ENCODE data around the gene EHBP1.

The EHBP1 gene

GRCh38 chr2:62705007-62705829, at the start of gene EHBP1 (continued):
- no peak for TF ChIP-seq ZNF449 (tag by site-specific recombination; IDR thresholded peaks at IDR 0.05)
- TF ChIP-seq PRDM1 (tag by site-specific recombination; IDR thresholded peaks at IDR 0.05) = no peak
- no peak for TF ChIP-seq ZNF280D (tag by site-specific recombination; IDR thresholded peaks at IDR 0.05)
- no peak for TF ChIP-seq TSHZ1 (tag by site-specific recombination; IDR thresholded peaks at IDR 0.05; ENCODE audit: borderline replicate concordance)
- TF ChIP-seq ZNF629 (tag by site-specific recombination; IDR thresholded peaks at IDR 0.05) = no peak
- TF ChIP-seq ZNF211 (tag by site-specific recombination; IDR thresholded peaks at IDR 0.05; ENCODE audit: low read depth) = no peak
- TF ChIP-seq GFI1B (tag by site-specific recombination; IDR thresholded peaks at IDR 0.05) = no peak
- TF ChIP-seq PBX3 (CRISPR knock-in tag; IDR thresholded peaks at IDR 0.05) = peak; percentile 96
- TF ChIP-seq ZNF292 (tag by site-specific recombination; IDR thresholded peaks at IDR 0.05; ENCODE audit: borderline replicate concordance, low read depth) = no peak
- TF ChIP-seq ZSCAN5A (tag by site-specific recombination; IDR thresholded peaks at IDR 0.05) = no peak
- TF ChIP-seq ZBTB6 (tag by site-specific recombination; IDR thresholded peaks at IDR 0.05) = no peak
- no peak for TF ChIP-seq MYNN (tag by site-specific recombination; IDR thresholded peaks at IDR 0.05; ENCODE audit: borderline replicate concordance)
- no peak for TF ChIP-seq ZNF140 (tag by site-specific recombination; IDR thresholded peaks at IDR 0.05)
- no peak for TF ChIP-seq ATF2 (tag by site-specific recombination; IDR thresholded peaks at IDR 0.05; ENCODE audit: low read depth)
- TF ChIP-seq ZNF510 (tag by site-specific recombination; IDR thresholded peaks at IDR 0.05; ENCODE audit: insufficient replicate concordance) = no peak
- TF ChIP-seq ZNF157 (tag by site-specific recombination; IDR thresholded peaks at IDR 0.05) = no peak
- TF ChIP-seq ZNF837 (tag by site-specific recombination; IDR thresholded peaks at IDR 0.05) = no peak
- no peak for TF ChIP-seq ZNF274 (IDR thresholded peaks at IDR 0.05; ENCODE audit: low read length)
- no peak for TF ChIP-seq ZNF274 (tag by site-specific recombination; IDR thresholded peaks at IDR 0.05; ENCODE audit: borderline replicate concordance)
- no peak for TF ChIP-seq ZBTB20 (tag by site-specific recombination; IDR thresholded peaks at IDR 0.05)
- TF ChIP-seq ZNF214 (tag by site-specific recombination; IDR thresholded peaks at IDR 0.05; ENCODE audit: borderline replicate concordance) = no peak
- no peak for TF ChIP-seq ZNF2 (tag by site-specific recombination; IDR thresholded peaks at IDR 0.05)
- TF ChIP-seq ZNF555 (tag by site-specific recombination; conservative IDR thresholded peaks at IDR 0.05) = no peak
- TF ChIP-seq OSR2 (tag by site-specific recombination; IDR thresholded peaks at IDR 0.05) = no peak
- TF ChIP-seq SP2 (tag by site-specific recombination; IDR thresholded peaks at IDR 0.05) = peak; percentile 97
- no peak for TF ChIP-seq ZNF626 (tag by site-specific recombination; IDR thresholded peaks at IDR 0.05)
